ENCODE data around the gene CR1L.
"Not testable (repeated sequence)": the region's sequence is repeated elsewhere in the genome, so short reads cannot be mapped to it uniquely, and the experiment has no call there.

Gene CR1L
- total RNA-seq = 0 reads per million in 4 donors

GRCh38 chr1:207644852-207645634, at the start of gene CR1L:
TSS of gene CR1L (plus strand) at chr1:207645133. CDS start at chr1:207645234, 101 bp downstream.
- DNase-seq = peak; percentile 37 to 64 (median 57)

GRCh38 chr1:207603777-207604176, 41.2 kb upstream of the CR1L start:
- DNase-seq = no peak

GRCh38 chr1:207605444-207606361, 39.2 kb upstream of the CR1L start:
- DNase-seq = no peak

GRCh38 chr1:207606362-207606755, 38.6 kb upstream of the CR1L start:
- no peak for DNase-seq

DNA sequence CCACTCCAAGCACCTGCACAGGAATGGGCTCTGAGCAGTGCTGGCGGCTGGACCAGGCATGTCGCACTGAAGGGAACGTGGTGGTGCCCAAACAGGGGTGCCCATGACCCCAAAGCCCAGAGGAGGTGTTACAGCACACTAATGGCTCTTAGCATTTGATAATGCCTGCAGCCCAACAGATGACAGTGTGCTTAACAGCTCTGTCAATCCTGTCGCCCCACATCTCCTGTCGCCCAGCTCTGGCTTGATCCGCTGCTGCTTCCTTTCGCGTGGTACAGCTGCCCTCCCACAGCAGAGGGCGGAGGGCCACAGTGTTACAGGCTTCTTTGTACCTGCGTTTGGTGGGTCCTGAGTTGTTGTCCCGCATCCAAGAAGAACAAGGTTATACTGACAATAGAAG, 32.2 kb upstream of the CR1L start:
- no peak for DNase-seq

DNA sequence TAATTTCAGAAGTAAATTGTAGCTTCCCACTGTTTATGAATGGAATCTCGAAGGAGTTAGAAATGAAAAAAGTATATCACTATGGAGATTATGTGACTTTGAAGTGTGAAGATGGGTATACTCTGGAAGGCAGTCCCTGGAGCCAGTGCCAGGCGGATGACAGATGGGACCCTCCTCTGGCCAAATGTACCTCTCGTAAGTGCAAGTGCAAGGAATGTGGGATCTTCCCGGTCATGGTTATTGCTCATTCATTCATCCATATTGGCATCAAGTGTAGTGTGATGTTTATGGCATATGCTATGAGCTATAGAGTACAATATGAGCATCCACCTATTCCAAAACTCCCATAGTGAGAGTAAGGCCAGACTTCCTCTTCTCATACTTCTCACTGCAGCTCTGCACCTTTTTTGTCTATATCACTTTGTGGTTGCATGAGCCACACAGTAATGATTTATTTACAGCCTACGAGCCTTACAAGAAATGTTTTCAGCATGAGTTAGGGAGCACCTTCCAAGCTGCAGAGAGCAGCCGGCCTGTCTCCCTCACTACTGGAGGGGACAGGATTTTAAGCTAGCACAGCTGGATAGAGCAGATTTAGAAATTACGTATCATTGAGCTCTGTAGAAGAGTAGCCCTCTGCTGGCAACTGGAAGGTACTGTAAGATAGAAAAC, 24.9 kb upstream of the CR1L start:
- peak in 1 of 5 donors; percentile 25 for DNase-seq

GRCh38 chr1:207620543-207620893, 24.4 kb upstream of the CR1L start:
- no peak for DNase-seq

DNA sequence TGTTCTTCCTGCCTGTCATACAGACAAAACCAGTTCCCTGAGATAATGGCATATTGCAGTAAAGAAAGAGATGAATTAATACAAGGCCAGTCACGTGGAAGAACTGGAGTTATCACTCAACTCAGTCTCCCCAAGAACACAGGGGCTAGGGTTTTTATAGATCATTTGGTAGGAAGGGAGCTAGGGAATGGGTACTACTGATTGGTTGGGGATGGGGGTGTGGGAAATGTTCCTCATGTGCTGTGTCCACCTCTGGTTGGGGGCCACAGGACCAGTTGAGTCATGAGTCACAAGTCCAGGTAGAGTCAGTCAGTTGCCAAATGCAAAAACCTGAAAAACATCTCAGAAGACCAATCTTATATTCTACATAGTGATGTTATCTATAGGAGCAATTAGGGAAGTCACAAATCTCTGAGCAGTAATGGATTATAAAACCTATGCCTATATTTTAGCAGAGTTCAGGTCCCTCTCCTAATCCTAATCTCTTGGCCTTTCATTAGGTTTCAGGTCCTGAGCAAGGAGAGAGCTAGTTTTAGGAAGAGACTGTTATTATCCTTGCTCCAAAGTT, 19.3 kb upstream of the CR1L start:
- not testable (repeated sequence) for DNase-seq

- no peak for DNase-seq
Measured at GRCh38 chr1:207626972-207627337, 18.0 kb upstream of the CR1L start.

DNA sequence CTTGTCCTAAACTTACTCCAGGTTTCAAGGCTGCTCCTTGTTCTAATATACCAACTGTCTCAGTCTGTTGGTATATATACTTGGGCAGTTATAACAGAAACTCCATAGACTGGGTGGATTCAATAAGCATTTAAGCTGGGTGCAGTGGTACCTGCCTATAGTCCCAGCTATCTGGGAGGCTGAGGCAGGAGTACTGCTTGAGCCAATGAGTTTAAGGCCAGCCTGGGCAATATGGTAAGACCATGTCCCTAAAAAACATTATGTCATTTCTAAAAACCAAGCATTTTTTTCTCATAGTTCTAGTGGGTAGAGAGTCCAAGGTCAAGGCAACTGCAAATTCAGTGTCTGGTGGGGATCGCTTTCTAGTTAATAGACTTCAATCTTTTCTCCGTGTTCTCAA, 17.4 kb upstream of the CR1L start:
- DNase-seq = no peak

DNA sequence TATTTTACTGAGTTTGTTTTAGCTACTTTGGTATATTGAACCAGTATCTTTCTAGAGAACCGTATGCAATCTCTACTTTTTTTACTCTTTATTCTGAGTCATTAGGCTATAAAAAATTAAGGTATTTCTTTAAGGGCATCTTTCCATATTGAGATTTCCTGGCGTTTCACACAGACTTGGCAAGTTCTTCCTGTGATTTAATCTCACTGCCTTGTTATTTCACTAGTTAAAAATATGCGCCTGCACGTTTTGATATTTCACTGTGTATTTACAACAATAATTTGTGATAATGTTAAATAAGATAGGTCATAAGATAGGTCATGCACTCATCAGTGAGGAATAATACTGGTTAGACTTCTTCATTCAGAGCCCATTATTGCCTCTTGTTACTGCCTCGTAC, 16.2 kb upstream of the CR1L start:
- no peak for DNase-seq

- no peak for DNase-seq
Measured at GRCh38 chr1:207631137-207631536, 13.8 kb upstream of the CR1L start.

DNA sequence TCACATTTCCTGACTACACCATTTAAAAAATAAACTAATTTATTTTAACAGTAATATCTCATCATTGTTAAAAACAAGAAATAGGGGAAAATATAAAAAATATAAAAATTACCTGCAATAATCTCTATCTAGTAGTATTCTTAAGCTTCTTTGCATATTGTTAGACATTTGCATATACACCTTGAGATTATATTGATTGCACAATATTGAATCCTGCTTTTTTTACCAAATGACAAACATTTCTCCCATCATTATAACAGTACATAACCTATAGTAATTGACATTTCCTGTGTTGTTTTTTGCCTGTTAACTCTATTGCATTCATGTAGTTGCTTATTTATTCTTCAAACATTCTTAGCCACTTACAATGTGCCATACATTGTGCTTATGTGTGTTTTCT, 11.7 kb upstream of the CR1L start:
- DNase-seq = no peak

GRCh38 chr1:207633699-207634289, 11.1 kb upstream of the CR1L start:
- not testable (repeated sequence) for DNase-seq

GRCh38 chr1:207634293-207634692, 10.6 kb upstream of the CR1L start:
- DNase-seq = not testable (repeated sequence)

DNA sequence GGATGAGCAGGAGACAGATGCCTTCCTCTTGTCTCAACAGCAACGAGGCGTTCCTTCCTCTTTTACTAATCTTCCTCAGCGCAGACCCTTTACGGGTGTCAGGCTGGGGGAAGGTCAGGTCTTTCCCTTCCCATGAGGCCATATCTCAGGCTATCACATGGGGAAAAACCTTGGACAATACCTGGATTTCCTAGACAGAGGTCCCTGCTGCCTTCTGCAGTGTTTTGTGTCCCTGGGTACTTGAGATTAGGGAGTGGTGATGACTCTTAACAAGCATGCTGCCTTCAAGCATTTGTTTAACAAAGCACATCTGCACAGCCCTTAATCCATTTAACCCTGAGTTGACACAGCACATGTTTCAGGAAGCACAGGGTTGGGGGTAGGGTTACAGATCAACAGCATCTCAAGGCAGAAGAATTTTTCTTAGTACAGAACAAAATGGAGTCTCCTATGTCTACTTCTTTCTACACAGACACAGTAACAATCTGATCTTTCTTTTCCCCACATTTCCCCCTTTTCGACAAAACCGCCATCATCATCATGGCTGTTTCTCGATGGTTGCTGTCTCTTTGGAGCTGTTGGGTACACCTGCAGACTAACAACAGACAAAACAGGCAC, 9.3 kb upstream of the CR1L start:
- not testable (repeated sequence) for DNase-seq

DNA sequence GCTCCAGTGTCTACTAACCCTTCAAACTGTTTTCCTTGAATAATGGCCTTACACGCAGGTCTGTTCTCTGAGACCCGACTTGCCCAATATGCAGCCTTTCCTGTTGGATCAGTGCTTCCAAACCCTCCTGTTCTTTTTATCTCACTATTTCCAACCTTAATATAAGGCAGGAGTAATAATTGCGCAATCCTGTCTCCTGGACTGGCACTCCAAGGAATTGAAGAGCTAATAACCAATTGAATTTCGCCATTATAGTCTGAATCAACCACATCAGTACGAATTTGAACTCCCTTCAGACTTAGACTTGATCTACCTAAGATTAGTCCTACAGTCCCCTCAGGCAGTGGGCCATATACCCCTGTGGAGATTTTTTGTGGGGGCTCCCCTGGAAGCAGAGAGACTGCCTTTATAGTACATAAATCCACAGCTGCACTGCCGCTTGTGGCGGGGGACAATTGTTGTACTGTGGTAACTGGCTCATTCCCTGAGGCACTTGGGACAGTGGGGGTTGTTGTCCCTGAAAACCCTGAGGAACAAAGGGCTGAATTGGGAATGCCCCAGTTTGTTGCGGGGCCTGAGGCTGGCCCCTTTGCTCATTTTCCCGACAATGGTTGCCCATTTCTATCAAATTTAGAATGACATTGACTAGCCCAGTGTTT, 6.3 kb upstream of the CR1L start:
- DNase-seq = not testable (repeated sequence)

- DNase-seq = not testable (repeated sequence)
Measured at GRCh38 chr1:207639362-207639761, 5.6 kb upstream of the CR1L start.

DNA sequence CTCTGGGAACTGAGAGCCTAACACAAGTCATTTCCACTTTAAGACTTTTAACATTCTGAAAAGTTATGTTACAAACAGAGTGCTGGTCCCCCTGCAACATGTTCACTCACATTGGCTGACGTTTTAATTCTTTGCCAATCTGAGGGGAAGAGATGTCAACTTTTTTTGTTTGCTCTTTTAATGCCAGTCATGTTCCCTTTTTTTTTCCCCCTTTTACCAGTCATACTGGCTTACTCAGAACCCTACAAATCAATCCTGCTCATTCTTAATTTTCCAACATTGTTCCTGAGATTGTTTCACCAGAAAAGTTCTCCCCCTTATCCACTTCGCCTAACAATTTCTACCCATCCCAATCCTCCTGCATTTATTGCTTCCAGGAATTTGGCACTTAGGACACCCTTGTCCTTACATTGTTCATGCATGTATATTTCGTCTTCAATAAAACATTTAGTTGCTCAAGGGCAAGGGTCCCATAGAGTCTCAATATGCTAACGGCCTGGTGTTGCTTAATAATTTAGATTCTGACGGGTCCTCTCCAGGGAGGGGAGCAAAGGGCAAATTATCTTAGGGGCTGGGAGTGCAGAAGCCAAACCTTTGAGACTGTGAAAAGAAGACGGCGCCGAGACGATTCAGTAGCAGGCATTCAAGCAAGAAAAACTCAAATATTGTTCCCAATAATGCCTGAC, 624 bp upstream of the CR1L start:
- DNase-seq = no peak

DNA sequence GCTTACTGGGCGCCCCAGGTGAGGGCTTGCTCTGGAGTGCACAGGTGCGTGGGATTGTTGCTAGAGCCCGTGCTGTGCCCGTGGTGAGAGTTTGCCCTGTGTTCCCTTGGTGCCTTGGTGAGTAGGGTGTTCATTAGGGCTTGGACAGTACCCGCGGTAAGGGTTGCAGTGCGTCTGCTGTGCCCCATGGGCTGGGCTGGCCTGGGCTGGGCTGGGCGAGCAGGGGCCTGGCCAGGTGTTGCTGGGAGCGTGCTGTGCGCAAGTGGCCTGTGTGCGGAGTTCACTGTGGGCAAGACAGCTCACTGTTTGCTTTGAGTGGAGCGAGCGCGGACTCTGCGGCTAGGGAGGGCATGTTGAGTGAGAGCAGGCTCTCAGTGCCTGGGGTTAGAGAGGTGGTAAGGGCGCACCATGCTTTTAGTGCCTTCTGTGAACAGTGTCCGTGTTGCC, 725 bp downstream of the CR1L start:
- no peak for DNase-seq

DNA sequence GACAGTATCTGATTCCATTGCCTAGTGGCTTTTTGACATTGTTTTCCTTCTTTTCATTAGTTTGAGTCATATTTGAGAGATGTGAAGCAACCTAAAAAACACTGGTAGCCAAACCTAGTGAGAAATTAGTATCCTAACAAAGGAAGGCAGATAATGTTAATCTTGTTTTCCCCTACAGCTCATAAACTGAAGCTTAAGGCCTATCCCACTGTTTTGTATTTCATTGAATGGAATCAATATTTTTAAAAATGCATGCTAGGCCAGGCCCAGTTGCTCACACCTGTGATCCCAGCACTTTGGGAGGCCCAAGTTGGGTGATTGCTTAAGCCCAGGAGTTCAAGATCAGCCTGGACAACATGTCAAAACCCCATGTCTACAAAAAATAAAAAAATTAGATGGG, 1.2 kb downstream of the CR1L start:
- no peak for DNase-seq
